Gastrocnemius medialis (tissue), 4 donors: ENCODE data around the gene KIR3DL3. TPM values are rescaled to one million over a fixed set of nuclear protein-coding genes. Genes with fewer than 3 reads are reported as not detected.
"Not testable (repeated sequence)": the region's sequence is repeated elsewhere in the genome, so short reads cannot be mapped to it uniquely, and the experiment has no call there.

Source experiments
- ATAC-seq, 2 donors: fragments of 150-250 bp; one replicate each; pipeline ENCODE4 v1.9.1; 2016
- DNase-seq, 2 donors: peaks; one replicate each; pipeline ENCODE4 v3.0.0-alpha.2; 2019
- H3K27ac ChIP-seq, 4 donors: fragments of 200-600 bp; sonication (generic); 1 replicate in 1 of 4; 2 replicates in 3 of 4; pipeline ENCODE4 v1.5.1; 2016 to 2018; ENCODE audit warnings: mild to moderate bottlenecking in 2 of 4, moderate library complexity in 1 of 4
- H3K27me3 ChIP-seq, 3 donors: fragments of 200-600 bp; sonication (generic) in 2 of 3; 1 replicate in 1 of 3; 2 replicates in 2 of 3; pipeline versions ENCODE4 v1.5.1 to v1.6.0; 2016 to 2019; ENCODE audit warnings: mild to moderate bottlenecking in 1 of 3, moderate library complexity in 1 of 3
- H3K36me3 ChIP-seq, 2 donors: fragments of 200-600 bp; sonication (generic) in 1 of 2; one replicate each; pipeline ENCODE4 v1.5.1; 2017 to 2018
- H3K4me1 ChIP-seq, 2 donors: fragments of 200-600 bp; sonication (generic) in 1 of 2; one replicate each; pipeline ENCODE4 v1.5.1; 2016 to 2017; ENCODE audit warnings: mild to moderate bottlenecking in 2 of 2
- H3K4me3 ChIP-seq, 4 donors: fragments of 200-600 bp; sonication (generic) in 3 of 4; 1 replicate in 1 of 4; 2 replicates in 3 of 4; pipeline ENCODE4 v1.5.1; 2016 to 2019; ENCODE audit warnings: mild to moderate bottlenecking in 2 of 4
- H3K9me3 ChIP-seq, 3 donors: fragments of 200-600 bp; sonication (generic) in 2 of 3; 1 replicate in 1 of 3; 2 replicates in 2 of 3; pipeline ENCODE4 v1.5.1; 2016 to 2019
- POLR2A ChIP-seq, 2 donors: fragments of 450-650 bp; IDR thresholded peaks; one replicate each; pipeline ENCODE4 v1.6.1; 2017; ENCODE audit warnings: antibody characterized with exemption in 2 of 2, mild to moderate bottlenecking in 2 of 2, moderate library complexity in 2 of 2
- in situ Hi-C, 4 donors: fragments of 200-750 bp; cut with MboI; loops; one replicate each; pipeline versions ENCODE4 v1.15.0 to v1.8.0; 2017; ENCODE audit warnings: low sequenced_read_pairs in 4 of 4
- intact Hi-C: fragments of 100-400 bp; cut with DNase I; formaldehyde crosslinking; loops from one replicate; pipeline ENCODE4 v1.15.1; 2023; ENCODE audit warnings: low total_unique reads
- total RNA-seq, 4 donors: library from RNA; depleted of rRNA; stranded (reverse); fragments of >200 nt; gene quantifications; one replicate each; pipeline versions ENCODE4 v1.1.0 to v1.2.3, GENCODE V29; 2016
- TF ChIP-seq, protein P1 (sequence below), 5 experiments: fragments of 450-650 bp in 3 of 5; fragments of 200-600 bp in 2 of 5; sonication (generic) in 2 of 5; IDR thresholded peaks in 4 of 5; conservative IDR thresholded peaks in 1 of 5; 1 replicate in 4 of 5; 2 replicates in 1 of 5; pipeline ENCODE4 v1.5.1; 2016 to 2019; ENCODE audit warnings: antibody characterized with exemption in 5 of 5, mild to moderate bottlenecking in 3 of 5, moderate library complexity in 3 of 5

KIR3DL3 gene
- total RNA-seq, 4 donors from 2014 or later, result not detected

DNA sequence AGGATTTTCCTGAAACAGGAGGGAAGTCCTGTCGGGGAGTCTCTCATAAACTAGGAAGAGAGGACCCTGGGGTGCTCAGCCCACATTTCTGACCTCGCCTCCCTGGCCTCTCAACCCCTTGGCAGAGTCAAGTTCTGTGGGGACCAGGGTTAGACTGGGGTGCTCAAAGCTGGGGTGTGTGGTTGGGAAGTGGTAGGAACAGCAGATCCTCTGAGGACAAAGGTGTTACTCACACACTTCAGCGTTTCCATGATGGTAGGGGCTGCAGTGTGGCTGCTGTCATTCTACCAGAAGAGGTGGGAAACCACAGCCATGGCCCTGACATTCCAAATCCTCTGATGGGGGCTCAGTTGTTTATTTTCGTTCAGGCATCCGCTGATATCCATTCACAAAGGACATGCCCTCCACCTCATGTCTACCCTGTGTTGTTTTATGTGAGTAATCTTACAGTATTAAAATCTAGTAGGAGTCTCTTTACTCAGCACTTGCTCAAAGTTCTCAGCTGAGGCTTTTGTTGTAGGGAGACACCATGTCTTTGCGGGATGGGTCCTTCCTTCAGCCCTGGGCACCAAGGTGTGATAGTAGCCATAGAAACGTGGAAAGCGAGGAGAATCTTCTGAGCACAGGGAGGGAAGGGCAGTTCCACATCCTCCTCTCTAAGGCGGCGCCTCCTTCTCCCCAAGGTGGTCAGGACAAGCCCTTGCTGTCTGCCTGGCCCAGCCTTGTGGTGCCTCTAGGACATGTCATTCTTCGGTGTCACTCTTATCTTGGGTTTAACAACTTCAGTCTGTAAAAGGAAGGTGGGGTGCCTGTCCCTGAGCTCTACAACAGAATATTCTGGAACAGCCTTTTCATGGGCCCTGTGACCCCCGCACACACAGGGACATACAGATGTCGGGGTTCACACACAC, 15.6 kb downstream of the KIR3DL3 start:
- Histone ChIP-seq H3K4me1 (no peaks in the 10 kb centered on the region), H3K4me3 (no peak overlapping the region), H3K27me3 (no peaks in the 10 kb centered on the region), H3K27ac (no peak overlapping the region), H3K9me3 (no peaks in the 10 kb centered on the region), H3K36me3 (no peaks in the 10 kb centered on the region)
- intact Hi-C loops, result no loop called here
- DNase-seq (no peak), ATAC-seq (no peak)
- in situ Hi-C loops, result no loop called here
- TF ChIP-seq, protein P1, sequence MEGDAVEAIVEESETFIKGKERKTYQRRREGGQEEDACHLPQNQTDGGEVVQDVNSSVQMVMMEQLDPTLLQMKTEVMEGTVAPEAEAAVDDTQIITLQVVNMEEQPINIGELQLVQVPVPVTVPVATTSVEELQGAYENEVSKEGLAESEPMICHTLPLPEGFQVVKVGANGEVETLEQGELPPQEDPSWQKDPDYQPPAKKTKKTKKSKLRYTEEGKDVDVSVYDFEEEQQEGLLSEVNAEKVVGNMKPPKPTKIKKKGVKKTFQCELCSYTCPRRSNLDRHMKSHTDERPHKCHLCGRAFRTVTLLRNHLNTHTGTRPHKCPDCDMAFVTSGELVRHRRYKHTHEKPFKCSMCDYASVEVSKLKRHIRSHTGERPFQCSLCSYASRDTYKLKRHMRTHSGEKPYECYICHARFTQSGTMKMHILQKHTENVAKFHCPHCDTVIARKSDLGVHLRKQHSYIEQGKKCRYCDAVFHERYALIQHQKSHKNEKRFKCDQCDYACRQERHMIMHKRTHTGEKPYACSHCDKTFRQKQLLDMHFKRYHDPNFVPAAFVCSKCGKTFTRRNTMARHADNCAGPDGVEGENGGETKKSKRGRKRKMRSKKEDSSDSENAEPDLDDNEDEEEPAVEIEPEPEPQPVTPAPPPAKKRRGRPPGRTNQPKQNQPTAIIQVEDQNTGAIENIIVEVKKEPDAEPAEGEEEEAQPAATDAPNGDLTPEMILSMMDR (IDR thresholded peaks at IDR 0.05 in 4 of 5, conservative IDR thresholded peaks at IDR 0.05 in 1 of 5), result no peak
- TF ChIP-seq POLR2A (IDR thresholded peaks at IDR 0.05), result no peak

DNA sequence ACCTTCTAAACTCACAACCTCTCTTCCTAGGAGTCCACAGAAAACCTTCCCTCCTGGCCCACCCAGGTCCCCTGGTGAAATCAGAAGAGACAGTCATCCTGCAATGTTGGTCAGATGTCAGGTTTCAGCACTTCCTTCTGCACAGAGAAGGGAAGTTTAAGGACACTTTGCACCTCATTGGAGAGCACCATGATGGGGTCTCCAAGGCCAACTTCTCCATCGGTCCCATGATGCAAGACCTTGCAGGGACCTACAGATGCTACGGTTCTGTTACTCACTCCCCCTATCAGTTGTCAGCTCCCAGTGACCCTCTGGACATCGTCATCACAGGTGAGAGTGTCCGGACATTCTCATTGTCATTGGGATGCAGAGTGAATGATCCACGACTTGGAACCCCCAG, 17.7 kb downstream of the KIR3DL3 start:
- H3K4me3 ChIP-seq, H3K27ac ChIP-seq, H3K27me3 ChIP-seq, DNase-seq, H3K36me3 ChIP-seq, intact Hi-C loops, H3K4me1 ChIP-seq, in situ Hi-C loops, H3K9me3 ChIP-seq, ATAC-seq: not testable (repeated sequence)

DNA sequence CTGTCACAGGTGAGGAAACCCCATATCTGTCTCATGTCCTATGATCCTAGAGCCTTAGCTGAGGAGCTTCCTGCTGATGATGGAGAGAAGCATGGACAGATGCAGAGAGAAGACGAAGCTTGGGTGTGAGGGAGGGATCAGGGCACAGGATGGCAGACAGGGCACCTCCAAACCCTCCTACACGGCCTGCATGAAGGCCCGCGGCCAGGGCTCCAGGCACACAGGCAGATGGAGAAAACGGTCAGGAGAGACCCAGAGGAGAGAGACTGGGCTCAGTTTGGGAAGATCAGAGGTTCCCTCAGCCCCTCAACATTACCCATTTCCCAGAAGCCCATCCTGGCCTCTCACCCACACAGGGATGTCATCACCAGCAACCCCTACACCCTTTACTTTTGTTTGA, 19.8 kb downstream of the KIR3DL3 start:
- H3K4me1 ChIP-seq, H3K36me3 ChIP-seq, H3K27ac ChIP-seq, H3K27me3 ChIP-seq, H3K9me3 ChIP-seq, DNase-seq, in situ Hi-C loops, H3K4me3 ChIP-seq, intact Hi-C loops, ATAC-seq: not testable (repeated sequence)

DNA sequence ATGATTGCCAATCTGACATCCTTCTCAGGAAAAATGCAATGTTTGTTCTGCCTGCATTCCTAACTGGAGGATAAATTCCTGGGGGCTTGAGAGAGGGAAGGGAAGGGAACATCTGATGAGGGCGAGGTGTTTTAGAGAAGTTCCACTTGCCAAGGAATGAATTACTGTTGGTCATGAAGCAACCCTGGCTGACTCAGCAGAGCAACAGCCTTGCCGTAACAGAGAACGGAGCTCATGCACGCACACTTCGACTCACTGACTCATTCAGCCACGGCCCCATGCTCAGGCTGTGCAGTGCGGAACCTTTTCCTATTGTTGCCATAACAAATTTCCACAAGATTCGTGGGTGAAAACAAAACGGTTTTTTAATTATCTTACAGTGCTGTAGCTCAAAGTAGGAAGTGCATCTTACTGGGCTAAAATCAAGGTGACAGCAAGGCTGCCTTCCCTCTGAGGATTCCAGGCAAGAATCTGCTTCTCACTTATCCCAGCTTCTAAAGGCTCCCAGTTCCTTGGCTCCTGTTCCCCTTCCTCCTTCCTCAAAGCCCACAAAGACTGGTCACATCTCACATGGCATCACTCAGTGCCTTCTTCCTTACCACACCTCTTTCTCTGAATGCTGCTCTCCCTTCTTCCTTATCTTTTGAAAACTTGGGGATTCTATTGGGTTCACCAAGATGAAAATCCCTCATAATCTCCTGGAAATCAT, 23.5 kb downstream of the KIR3DL3 start:
- H3K36me3 ChIP-seq, H3K9me3 ChIP-seq, in situ Hi-C loops, H3K4me3 ChIP-seq, intact Hi-C loops, DNase-seq, H3K4me1 ChIP-seq, H3K27ac ChIP-seq, H3K27me3 ChIP-seq, ATAC-seq: not testable (repeated sequence)

DNA sequence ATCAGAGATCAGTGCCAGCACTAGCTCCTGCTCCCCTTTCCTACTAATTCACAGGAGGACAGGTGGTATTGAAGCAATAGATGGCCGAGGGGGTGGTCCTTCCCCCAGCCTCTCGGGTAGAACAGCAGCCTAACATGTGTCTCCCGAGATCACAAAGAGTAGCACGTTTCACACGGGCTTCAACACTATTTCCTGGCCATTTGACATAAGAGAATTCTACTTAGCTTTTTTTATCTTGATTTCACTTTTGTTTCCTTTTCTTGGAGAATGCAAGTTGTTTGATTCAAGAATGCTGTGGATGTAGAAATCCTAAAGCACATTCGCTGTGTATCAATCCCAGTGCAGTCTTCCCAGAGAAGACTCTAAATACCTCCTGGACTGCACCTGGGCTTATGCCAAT, 26.0 kb downstream of the KIR3DL3 start:
- in situ Hi-C loops, H3K36me3 ChIP-seq, H3K27ac ChIP-seq, H3K4me3 ChIP-seq, ATAC-seq, H3K9me3 ChIP-seq, DNase-seq, H3K4me1 ChIP-seq, H3K27me3 ChIP-seq, intact Hi-C loops: not testable (repeated sequence)

DNA sequence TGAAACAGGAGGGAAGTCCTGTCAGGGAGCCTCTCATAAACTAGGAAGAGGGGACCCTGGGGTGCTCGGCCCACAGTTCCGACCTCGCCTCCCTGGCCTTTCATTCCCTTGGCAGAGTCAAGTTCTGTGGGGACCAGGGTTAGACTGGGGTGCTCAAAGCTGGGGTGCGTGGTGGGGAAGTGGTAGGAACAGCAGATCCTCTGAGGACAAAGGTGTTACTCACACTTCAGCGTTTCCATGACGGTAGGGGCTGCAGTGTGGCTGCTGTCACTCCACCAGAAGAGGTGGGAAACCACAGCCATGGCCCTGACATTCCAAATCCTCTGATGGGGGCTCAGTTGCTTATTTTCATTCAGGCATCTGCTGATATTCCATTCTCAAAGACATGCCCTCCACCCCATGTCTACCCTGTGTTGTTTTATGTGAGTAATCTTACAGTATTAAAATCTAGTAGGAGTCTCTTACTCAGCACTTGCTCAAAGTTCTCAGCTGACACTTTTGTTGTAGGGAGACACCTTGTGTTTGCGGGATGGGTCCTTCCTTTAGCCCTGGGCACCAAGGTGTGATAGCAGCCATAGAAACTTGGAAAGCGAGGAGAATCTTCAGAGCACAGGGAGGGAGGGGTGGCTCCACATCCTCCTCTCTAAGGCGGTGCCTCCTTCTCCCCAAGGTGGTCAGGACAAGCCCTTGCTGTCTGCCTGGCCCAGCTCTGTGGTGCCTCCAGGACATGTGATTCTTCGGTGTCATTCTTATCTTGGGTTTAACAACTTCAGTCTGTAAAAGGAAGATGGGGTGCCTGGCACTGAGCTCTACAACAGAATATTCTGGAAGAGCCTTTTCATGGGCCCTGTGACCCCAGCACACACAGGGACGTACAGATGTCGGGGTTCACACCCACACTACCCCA, 32.2 kb downstream of the KIR3DL3 start:
- ATAC-seq, in situ Hi-C loops, H3K4me3 ChIP-seq, H3K9me3 ChIP-seq, H3K27ac ChIP-seq, H3K4me1 ChIP-seq, intact Hi-C loops, DNase-seq, H3K27me3 ChIP-seq, H3K36me3 ChIP-seq: not testable (repeated sequence)

DNA sequence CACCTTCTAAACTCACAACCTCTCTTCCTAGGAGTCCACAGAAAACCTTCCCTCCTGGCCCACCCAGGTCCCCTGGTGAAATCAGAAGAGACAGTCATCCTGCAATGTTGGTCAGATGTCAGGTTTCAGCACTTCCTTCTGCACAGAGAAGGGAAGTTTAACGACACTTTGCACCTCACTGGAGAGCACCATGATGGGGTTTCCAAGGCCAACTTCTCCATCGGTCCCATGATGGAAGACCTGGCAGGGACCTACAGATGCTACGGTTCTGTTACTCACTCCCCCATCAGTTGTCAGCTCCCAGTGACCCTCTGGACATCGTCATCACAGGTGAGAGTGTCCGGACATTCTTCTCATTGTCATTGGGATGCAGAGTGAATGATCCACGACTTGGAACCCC, 34.3 kb downstream of the KIR3DL3 start:
- ATAC-seq, H3K27ac ChIP-seq, in situ Hi-C loops, intact Hi-C loops, H3K36me3 ChIP-seq, DNase-seq, H3K4me1 ChIP-seq, H3K9me3 ChIP-seq, H3K27me3 ChIP-seq, H3K4me3 ChIP-seq: not testable (repeated sequence)

DNA sequence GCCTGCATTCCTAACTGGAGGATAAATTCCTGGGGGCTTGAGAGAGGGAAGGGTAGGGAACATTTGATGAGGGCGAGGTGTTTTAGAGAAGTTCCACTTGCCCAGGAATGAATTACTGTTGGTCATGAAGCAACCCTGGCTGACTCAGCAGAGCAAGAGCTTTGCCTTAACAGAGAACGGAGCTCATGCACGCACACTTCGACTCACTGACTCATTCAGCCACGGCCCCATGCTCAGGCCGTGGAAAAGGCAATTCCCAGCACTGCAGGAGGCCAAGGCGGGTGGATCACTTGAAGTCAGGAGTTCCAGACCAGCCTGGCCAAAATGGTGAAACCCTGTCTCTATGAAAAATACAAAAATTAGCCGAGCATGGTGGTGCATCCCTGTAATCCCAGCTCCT, 40.0 kb downstream of the KIR3DL3 start:
- H3K9me3 ChIP-seq, DNase-seq, ATAC-seq, intact Hi-C loops, H3K4me3 ChIP-seq, H3K4me1 ChIP-seq, H3K27me3 ChIP-seq, H3K36me3 ChIP-seq, H3K27ac ChIP-seq, in situ Hi-C loops: not testable (repeated sequence)

DNA sequence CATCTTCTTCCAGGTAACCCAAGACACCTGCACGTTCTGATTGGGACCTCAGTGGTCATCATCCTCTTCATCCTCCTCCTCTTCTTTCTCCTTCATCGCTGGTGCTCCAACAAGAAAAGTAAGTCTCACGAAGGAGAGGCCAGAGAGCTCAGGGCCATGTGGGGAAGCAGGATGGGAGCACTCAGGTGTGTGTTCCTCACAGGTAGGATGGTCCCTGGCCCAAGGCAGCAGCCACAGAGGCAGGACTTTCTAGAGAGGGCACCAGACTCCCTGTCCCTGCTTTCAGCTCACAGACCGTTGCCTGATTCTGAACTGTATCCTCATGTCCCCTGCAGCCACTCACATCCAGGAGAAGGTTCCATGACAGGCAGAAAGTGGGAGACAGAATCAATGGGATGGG, 42.2 kb downstream of the KIR3DL3 start:
- H3K4me3 ChIP-seq, intact Hi-C loops, ATAC-seq, DNase-seq, H3K27me3 ChIP-seq, H3K4me1 ChIP-seq, H3K27ac ChIP-seq, H3K9me3 ChIP-seq, H3K36me3 ChIP-seq, in situ Hi-C loops: not testable (repeated sequence)

DNA sequence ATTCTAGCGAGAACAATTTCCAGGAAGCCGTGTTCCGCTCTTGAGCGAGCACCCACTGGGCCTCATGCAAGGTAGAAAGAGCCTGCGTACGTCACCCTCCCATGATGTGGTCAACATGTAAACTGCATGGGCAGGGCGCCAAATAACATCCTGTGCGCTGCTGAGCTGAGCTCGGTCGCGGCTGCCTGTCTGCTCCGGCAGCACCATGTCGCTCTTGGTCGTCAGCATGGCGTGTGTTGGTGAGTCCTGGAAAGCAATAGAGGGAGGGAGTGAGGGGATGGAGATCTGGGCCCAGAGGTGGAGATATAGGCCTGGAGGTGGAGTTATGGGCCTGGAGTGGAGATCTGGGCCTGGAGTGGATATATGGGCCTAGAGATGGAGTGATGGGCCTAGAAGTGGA, 45.4 kb downstream of the KIR3DL3 start, which contains the start of gene KIR2DL1:
TSS of gene KIR2DL1 (plus strand) at position 148 of the 400 bp plus-strand sequence. CDS start at position 206, 58 bp downstream.
- not testable (repeated sequence) for ATAC-seq

More for the DNA sequence above, 45.4 kb downstream of the KIR3DL3 start, which contains the start of gene KIR2DL1:
- in situ Hi-C loops, H3K27me3 ChIP-seq, H3K9me3 ChIP-seq, H3K36me3 ChIP-seq, H3K4me1 ChIP-seq, DNase-seq, H3K27ac ChIP-seq, H3K4me3 ChIP-seq: not testable (repeated sequence)
- intact Hi-C loops, result loop anchor here (10.0 kb wide), 1 partner anchor 75 kb away; no protein-coding TSS in a partner anchor
